ENCODE results near the gene ASCC1.

DNA sequence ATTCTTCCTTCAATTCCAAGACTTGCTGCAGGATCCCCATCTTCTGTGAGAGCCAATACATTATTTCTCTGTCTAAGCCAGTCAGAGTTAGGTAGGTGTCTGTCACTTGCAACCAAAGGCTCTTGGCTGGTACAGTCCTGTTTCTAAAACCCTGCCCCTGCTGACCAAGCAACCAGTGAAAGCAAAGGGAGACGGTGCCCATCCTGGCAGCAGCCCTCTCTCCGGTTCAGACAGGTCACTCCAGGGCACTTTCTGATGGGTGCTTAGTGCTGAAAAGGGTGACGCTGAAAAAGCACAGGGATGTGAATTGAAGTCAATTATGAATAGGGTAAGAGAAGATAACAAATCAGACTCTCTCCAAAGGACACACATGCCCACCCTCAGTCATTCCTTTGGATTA, 165.2 kb downstream of the ASCC1 start:
- TF ChIP-seq, protein P1, sequence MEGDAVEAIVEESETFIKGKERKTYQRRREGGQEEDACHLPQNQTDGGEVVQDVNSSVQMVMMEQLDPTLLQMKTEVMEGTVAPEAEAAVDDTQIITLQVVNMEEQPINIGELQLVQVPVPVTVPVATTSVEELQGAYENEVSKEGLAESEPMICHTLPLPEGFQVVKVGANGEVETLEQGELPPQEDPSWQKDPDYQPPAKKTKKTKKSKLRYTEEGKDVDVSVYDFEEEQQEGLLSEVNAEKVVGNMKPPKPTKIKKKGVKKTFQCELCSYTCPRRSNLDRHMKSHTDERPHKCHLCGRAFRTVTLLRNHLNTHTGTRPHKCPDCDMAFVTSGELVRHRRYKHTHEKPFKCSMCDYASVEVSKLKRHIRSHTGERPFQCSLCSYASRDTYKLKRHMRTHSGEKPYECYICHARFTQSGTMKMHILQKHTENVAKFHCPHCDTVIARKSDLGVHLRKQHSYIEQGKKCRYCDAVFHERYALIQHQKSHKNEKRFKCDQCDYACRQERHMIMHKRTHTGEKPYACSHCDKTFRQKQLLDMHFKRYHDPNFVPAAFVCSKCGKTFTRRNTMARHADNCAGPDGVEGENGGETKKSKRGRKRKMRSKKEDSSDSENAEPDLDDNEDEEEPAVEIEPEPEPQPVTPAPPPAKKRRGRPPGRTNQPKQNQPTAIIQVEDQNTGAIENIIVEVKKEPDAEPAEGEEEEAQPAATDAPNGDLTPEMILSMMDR (IDR thresholded peaks at IDR 0.05; ENCODE audit: poor library complexity): no peak
- TF ChIP-seq EZH2phosphoT487 (IDR thresholded peaks at IDR 0.05; ENCODE audit: low read depth, severe bottlenecking, unreplicated experiment): no peak
